ENCODE measurements around the gene KIRREL3. TPM values are rescaled to one million over a fixed set of nuclear protein-coding genes. Genes with fewer than 3 reads are reported as not detected.
A peak's percentile ranks its signal among the peaks of the same experiment; 100 is the strongest.

The KIRREL3 gene
- total and polyA plus RNA-seq, 5 donors from 2014 or later, result not detected

GRCh38 chr11:126495281-126496220, 505.0 kb downstream of the KIRREL3 start:
- Histone ChIP-seq H3K27ac (ENCODE audit: insufficient read depth, low read length, poor library complexity, severe bottlenecking) (no peak overlapping the region), H3K36me3 (ENCODE audit: control insufficient read depth, insufficient read depth, low read length) (no peaks in the 10 kb centered on the region), H3K27me3 (ENCODE audit: control insufficient read depth, insufficient read depth, low read length) (no peaks in the 10 kb centered on the region), H3K4me1 (ENCODE audit: control insufficient read depth, insufficient read depth, low read length, poor library complexity, severe bottlenecking) (no peaks in the 10 kb centered on the region), H3K4me3 (ENCODE audit: low read depth, low read length) (no peak overlapping the region), H3K9me3 (ENCODE audit: control insufficient read depth in 2 of 2, low read length in 2 of 2) (no peaks in the 10 kb centered on the region)
- DNase-seq (no peak), ATAC-seq (ENCODE audit: low read depth in 2 of 2) (no peak)
- no peak overlapping the region for H3K27ac Mint-ChIP-seq
- no peaks in the 10 kb centered on the region for H3K27me3 Mint-ChIP-seq
- H3K36me3 Mint-ChIP-seq, result no peaks in the 10 kb centered on the region
- H3K9me3 Mint-ChIP-seq, result no peaks in the 10 kb centered on the region
- H3K4me1 Mint-ChIP-seq, result no peaks in the 10 kb centered on the region
- no peak overlapping the region for H3K4me3 Mint-ChIP-seq

- Histone ChIP-seq H3K27me3 (ENCODE audit: control insufficient read depth, insufficient read depth, low read length) (no peaks in the 10 kb centered on the region), H3K4me3 (ENCODE audit: low read depth, low read length) (no peak overlapping the region), H3K36me3 (ENCODE audit: control insufficient read depth, insufficient read depth, low read length) (no peaks in the 10 kb centered on the region), H3K27ac (ENCODE audit: insufficient read depth, low read length, poor library complexity, severe bottlenecking) (no peak overlapping the region), H3K9me3 (ENCODE audit: control insufficient read depth in 2 of 2, low read length in 2 of 2) (no peaks in the 10 kb centered on the region), H3K4me1 (ENCODE audit: control insufficient read depth, insufficient read depth, low read length, poor library complexity, severe bottlenecking) (no peaks in the 10 kb centered on the region)
- ATAC-seq (ENCODE audit: low read depth in 2 of 2), result no peak
- no peak for DNase-seq
- no peak overlapping the region for H3K4me3 Mint-ChIP-seq
- no peaks in the 10 kb centered on the region for H3K36me3 Mint-ChIP-seq
- no peaks in the 10 kb centered on the region for H3K27me3 Mint-ChIP-seq
- no peak overlapping the region for H3K27ac Mint-ChIP-seq
- no peaks in the 10 kb centered on the region for H3K4me1 Mint-ChIP-seq
- no peaks in the 10 kb centered on the region for H3K9me3 Mint-ChIP-seq
Measured at GRCh38 chr11:126494831-126495230, 505.7 kb downstream of the KIRREL3 start.

- Mint-ChIP-seq H3K36me3 (no peaks in the 10 kb centered on the region), H3K9me3 (no peaks in the 10 kb centered on the region), H3K27me3 (no peaks in the 10 kb centered on the region), H3K4me1 (no peaks in the 10 kb centered on the region), H3K27ac (peak overlapping the region in 1 of 3 donors; percentile 55), H3K4me3 (no peak overlapping the region)
- H3K27me3 ChIP-seq (ENCODE audit: control insufficient read depth, insufficient read depth, low read length), result no peaks in the 10 kb centered on the region
- no peak overlapping the region for H3K4me3 ChIP-seq (ENCODE audit: low read depth, low read length)
- H3K9me3 ChIP-seq (ENCODE audit: control insufficient read depth in 2 of 2, low read length in 2 of 2), result no peaks in the 10 kb centered on the region
- H3K36me3 ChIP-seq (ENCODE audit: control insufficient read depth, insufficient read depth, low read length), result no peaks in the 10 kb centered on the region
- DNase-seq (no peak), ATAC-seq (ENCODE audit: low read depth in 2 of 2) (no peak)
- H3K4me1 ChIP-seq (ENCODE audit: control insufficient read depth, insufficient read depth, low read length, poor library complexity, severe bottlenecking), result no peaks in the 10 kb centered on the region
- H3K27ac ChIP-seq (ENCODE audit: insufficient read depth, low read length, poor library complexity, severe bottlenecking), result no peak overlapping the region
Measured at GRCh38 chr11:126492331-126493082, 508.1 kb downstream of the KIRREL3 start.

- H3K9me3 ChIP-seq (ENCODE audit: control insufficient read depth in 2 of 2, low read length in 2 of 2), result no peaks in the 10 kb centered on the region
- no peaks in the 10 kb centered on the region for H3K4me1 ChIP-seq (ENCODE audit: control insufficient read depth, insufficient read depth, low read length, poor library complexity, severe bottlenecking)
- no peaks in the 10 kb centered on the region for H3K36me3 ChIP-seq (ENCODE audit: control insufficient read depth, insufficient read depth, low read length)
- no peak overlapping the region for H3K4me3 ChIP-seq (ENCODE audit: low read depth, low read length)
- Mint-ChIP-seq H3K36me3 (no peaks in the 10 kb centered on the region), H3K4me1 (no peaks in the 10 kb centered on the region), H3K9me3 (no peaks in the 10 kb centered on the region), H3K4me3 (no peak overlapping the region), H3K27me3 (no peaks in the 10 kb centered on the region), H3K27ac (no peak overlapping the region)
- ATAC-seq (ENCODE audit: low read depth in 2 of 2) (no peak), DNase-seq (no peak)
- H3K27ac ChIP-seq (ENCODE audit: insufficient read depth, low read length, poor library complexity, severe bottlenecking), result no peak overlapping the region
- H3K27me3 ChIP-seq (ENCODE audit: control insufficient read depth, insufficient read depth, low read length), result no peaks in the 10 kb centered on the region
Measured at GRCh38 chr11:126491092-126491491, 509.5 kb downstream of the KIRREL3 start.

GRCh38 chr11:126489836-126490660, 510.5 kb downstream of the KIRREL3 start:
- Histone ChIP-seq H3K36me3 (ENCODE audit: control insufficient read depth, insufficient read depth, low read length) (no peaks in the 10 kb centered on the region), H3K4me3 (ENCODE audit: low read depth, low read length) (no peak overlapping the region), H3K9me3 (ENCODE audit: control insufficient read depth in 2 of 2, low read length in 2 of 2) (no peaks in the 10 kb centered on the region), H3K4me1 (ENCODE audit: control insufficient read depth, insufficient read depth, low read length, poor library complexity, severe bottlenecking) (no peaks in the 10 kb centered on the region), H3K27me3 (ENCODE audit: control insufficient read depth, insufficient read depth, low read length) (no peaks in the 10 kb centered on the region), H3K27ac (ENCODE audit: insufficient read depth, low read length, poor library complexity, severe bottlenecking) (no peak overlapping the region)
- Mint-ChIP-seq H3K9me3 (no peaks in the 10 kb centered on the region), H3K27ac (no peak overlapping the region), H3K4me3 (no peak overlapping the region), H3K27me3 (peaks cover 4% of the 10 kb centered on the region), H3K36me3 (no peaks in the 10 kb centered on the region), H3K4me1 (no peaks in the 10 kb centered on the region)
- ATAC-seq (ENCODE audit: low read depth in 2 of 2) (no peak), DNase-seq (no peak)

- H3K9me3 Mint-ChIP-seq, result no peaks in the 10 kb centered on the region
- peaks cover 4% of the 10 kb centered on the region for H3K27me3 Mint-ChIP-seq
- no peaks in the 10 kb centered on the region for H3K4me1 Mint-ChIP-seq
- Histone ChIP-seq H3K9me3 (ENCODE audit: control insufficient read depth in 2 of 2, low read length in 2 of 2) (no peaks in the 10 kb centered on the region), H3K36me3 (ENCODE audit: control insufficient read depth, insufficient read depth, low read length) (no peaks in the 10 kb centered on the region), H3K27me3 (ENCODE audit: control insufficient read depth, insufficient read depth, low read length) (no peaks in the 10 kb centered on the region), H3K4me3 (ENCODE audit: low read depth, low read length) (no peak overlapping the region), H3K27ac (ENCODE audit: insufficient read depth, low read length, poor library complexity, severe bottlenecking) (no peak overlapping the region), H3K4me1 (ENCODE audit: control insufficient read depth, insufficient read depth, low read length, poor library complexity, severe bottlenecking) (no peaks in the 10 kb centered on the region)
- H3K27ac Mint-ChIP-seq, result no peak overlapping the region
- no peak overlapping the region for H3K4me3 Mint-ChIP-seq
- DNase-seq, result no peak
- no peaks in the 10 kb centered on the region for H3K36me3 Mint-ChIP-seq
- ATAC-seq (ENCODE audit: low read depth in 2 of 2), result no peak
Measured at GRCh38 chr11:126488591-126489370, 511.8 kb downstream of the KIRREL3 start.

GRCh38 chr11:126487711-126488110, 512.9 kb downstream of the KIRREL3 start:
- H3K27me3 ChIP-seq (ENCODE audit: control insufficient read depth, insufficient read depth, low read length), result no peaks in the 10 kb centered on the region
- peak overlapping the region in 1 of 4 donors; percentile 64 for H3K4me3 Mint-ChIP-seq
- no peaks in the 10 kb centered on the region for H3K36me3 ChIP-seq (ENCODE audit: control insufficient read depth, insufficient read depth, low read length)
- peaks cover 4% of the 10 kb centered on the region for H3K27me3 Mint-ChIP-seq
- no peaks in the 10 kb centered on the region for H3K9me3 ChIP-seq (ENCODE audit: control insufficient read depth in 2 of 2, low read length in 2 of 2)
- no peaks in the 10 kb centered on the region for H3K4me1 ChIP-seq (ENCODE audit: control insufficient read depth, insufficient read depth, low read length, poor library complexity, severe bottlenecking)
- DNase-seq (no peak), ATAC-seq (ENCODE audit: low read depth in 2 of 2) (no peak)
- H3K9me3 Mint-ChIP-seq, result no peaks in the 10 kb centered on the region
- H3K4me3 ChIP-seq (ENCODE audit: low read depth, low read length), result no peak overlapping the region
- no peak overlapping the region for H3K27ac Mint-ChIP-seq
- H3K4me1 Mint-ChIP-seq, result no peaks in the 10 kb centered on the region
- H3K36me3 Mint-ChIP-seq, result no peaks in the 10 kb centered on the region
- H3K27ac ChIP-seq (ENCODE audit: insufficient read depth, low read length, poor library complexity, severe bottlenecking), result no peak overlapping the region
